GM12878 (cell line): ENCODE measurements around the gene PSAP. TPM values are rescaled to one million over a fixed set of nuclear protein-coding genes. Genes with fewer than 3 reads are reported as not detected.

Source experiments
- ATAC-seq: fragments of 200-7000 bp; cut with Tn5 transposase; 3 replicates; pipeline ENCODE4 v1.9.1; 2020; ENCODE audit warnings: mild to moderate bottlenecking, moderate library complexity
- BruUV-seq: library from RNA; stranded (reverse); fragments of 400-500 nt; replicated peaks from 2 replicates; lab custom pipeline; 2021; lab: Mats Ljungman, UMichigan
- CTCF ChIA-PET: fragments of 300-600 bp; sonication (Branson Sonifier 250); formaldehyde crosslinking; extraction: SDS; loops from one replicate; lab custom pipeline; 2021; ENCODE audit warnings: inconsistent platforms; lab: Yijun Ruan, JAX
- POLR2A ChIA-PET: fragments of 350-600 bp; formaldehyde crosslinking; extraction: SDS; loops from one replicate; lab custom pipeline; 2021; ENCODE audit warnings: inconsistent platforms; lab: Charles Lee
- RAD21 ChIA-PET: fragments of 300-600 bp; sonication (Branson Sonifier 250); formaldehyde crosslinking; loops from one replicate; lab custom pipeline; 2023; ENCODE audit warnings: antibody characterized with exemption; ENCODE audit not compliant: unreplicated experiment; lab: Charles Lee
- SMC1A ChIA-PET: fragments of 300-600 bp; sonication (Branson Sonifier 250); formaldehyde crosslinking; loops from one replicate; lab custom pipeline; 2023; ENCODE audit not compliant: unreplicated experiment, uncharacterized antibody; lab: Charles Lee
- DNase-seq: peaks from one replicate; pipeline ENCODE4 v3.0.0-alpha.2; 2011; ENCODE audit warnings: low read depth, low spot score
- FAIRE-seq: peaks from 3 replicates; lab custom pipeline; 2011; peaks lifted over from hg19 to GRCh38; lab: Jason Lieb, UNC
- H2AFZ ChIP-seq: 2 replicates; pipeline ENCODE4 v1.6.0; 2011; ENCODE audit warnings: low read depth, low read length, control low read depth; ENCODE audit not compliant: control insufficient read depth
- H3K27ac ChIP-seq: 2 replicates; pipeline ENCODE4 v1.5.1; 2011; ENCODE audit warnings: control low read depth; ENCODE audit not compliant: control insufficient read depth, insufficient read depth
- H3K27me3 ChIP-seq, 2 experiments: replicated peaks in 1 of 2; 2 replicates each; pipeline versions ENCODE4 v1.6.0 to v1.6.1; 2011; ENCODE audit warnings: low read length in 1 of 2; ENCODE audit not compliant: control insufficient read depth in 2 of 2, insufficient read depth in 2 of 2
- H3K36me3 ChIP-seq, 2 experiments: 2 replicates each; pipeline ENCODE4 v1.5.1; 2011; ENCODE audit warnings: low read length in 1 of 2; ENCODE audit not compliant: control insufficient read depth in 2 of 2, insufficient read depth in 2 of 2
- H3K4me1 ChIP-seq: 2 replicates; pipeline ENCODE4 v1.6.1; 2011; ENCODE audit warnings: mild to moderate bottlenecking, low read length, moderate library complexity, mixed read lengths; ENCODE audit not compliant: control insufficient read depth, insufficient read depth
- H3K4me2 ChIP-seq: 2 replicates; pipeline ENCODE4 v1.6.0; 2011; ENCODE audit warnings: control low read depth; ENCODE audit not compliant: control insufficient read depth, insufficient read depth
- H3K4me3 ChIP-seq: fragments of 200-600 bp; sonication (generic); 2 replicates; pipeline ENCODE4 v1.5.1; 2016
- H3K79me2 ChIP-seq: 2 replicates; pipeline ENCODE4 v1.6.0; 2011; ENCODE audit warnings: low read length; ENCODE audit not compliant: control insufficient read depth, insufficient read depth
- H3K9ac ChIP-seq: 2 replicates; pipeline ENCODE4 v1.8.0; 2011; ENCODE audit warnings: low read length, control low read depth, mixed read lengths; ENCODE audit not compliant: control insufficient read depth, insufficient read depth
- H3K9me3 ChIP-seq: replicated peaks from 3 replicates; pipeline ENCODE4 v1.5.1; 2011; ENCODE audit warnings: mild to moderate bottlenecking, low read length; ENCODE audit not compliant: control insufficient read depth, insufficient read depth
- H4K20me1 ChIP-seq: 2 replicates; pipeline ENCODE4 v1.6.0; 2011; ENCODE audit not compliant: control insufficient read depth, insufficient read depth
- BMI1 ChIP-seq: fragments of 450-650 bp; IDR thresholded peaks from 2 replicates; pipeline ENCODE4 v1.6.1; 2016; ENCODE audit warnings: mild to moderate bottlenecking, moderate library complexity, borderline replicate concordance
- CBX3 ChIP-seq: fragments of 200-600 bp; sonication (generic); IDR thresholded peaks from 2 replicates; pipeline ENCODE4 v1.6.1; 2016; ENCODE audit warnings: low read depth, borderline replicate concordance
- CHD1 ChIP-seq: IDR thresholded peaks from 2 replicates; pipeline ENCODE4 v1.6.1; 2012; ENCODE audit warnings: low read depth, low read length, improper control_type of control experiment
- CHD4 ChIP-seq: fragments of 200-600 bp; sonication (generic); IDR thresholded peaks from 2 replicates; pipeline ENCODE4 v1.6.1; 2016; ENCODE audit warnings: mild to moderate bottlenecking
- CTCF ChIP-seq, 3 experiments: IDR thresholded peaks in 2 of 3; conservative IDR thresholded peaks in 1 of 3; 2 replicates each; pipeline ENCODE4 v1.5.1; 2011; ENCODE audit warnings: low read depth in 3 of 3, low read length in 3 of 3, mild to moderate bottlenecking in 3 of 3, control low read depth in 2 of 3, moderate library complexity in 2 of 3, inconsistent platforms in 1 of 3, mixed read lengths in 1 of 3; ENCODE audit not compliant: control insufficient read depth in 2 of 3, insufficient read depth in 1 of 3; ENCODE audit errors: extremely low read depth in 1 of 3
- E2F4 ChIP-seq: IDR thresholded peaks from 2 replicates; pipeline ENCODE4 v1.6.1; 2012; ENCODE audit warnings: low read depth, low read length, improper control_type of control experiment
- FOXM1 ChIP-seq: IDR thresholded peaks from 2 replicates; pipeline ENCODE4 v1.6.1; 2012; ENCODE audit warnings: low read depth, mild to moderate bottlenecking, inconsistent platforms, low read length, moderate library complexity
- KLF5 ChIP-seq: fragments of 450-650 bp; IDR thresholded peaks from 2 replicates; pipeline ENCODE4 v1.6.1; 2014; ENCODE audit warnings: mild to moderate bottlenecking; ENCODE audit not compliant: partially characterized antibody
- MYB ChIP-seq: fragments of 150-350 bp; IDR thresholded peaks from 2 replicates; pipeline ENCODE4 v1.6.1; 2014; ENCODE audit warnings: mild to moderate bottlenecking, low read depth, low read length, borderline replicate concordance
- NFXL1 ChIP-seq: fragments of 450-650 bp; IDR thresholded peaks from 2 replicates; pipeline ENCODE4 v1.6.1; 2017; ENCODE audit warnings: antibody characterized with exemption, mild to moderate bottlenecking, borderline replicate concordance
- NR2F1 ChIP-seq: fragments of 450-650 bp; conservative IDR thresholded peaks from 2 replicates; pipeline ENCODE4 v1.6.1; 2017; ENCODE audit warnings: mild to moderate bottlenecking
- PAX8 ChIP-seq: fragments of 450-650 bp; IDR thresholded peaks from 2 replicates; pipeline ENCODE4 v1.6.1; 2017; ENCODE audit warnings: mild to moderate bottlenecking, moderate library complexity
- POLR2AphosphoS5 ChIP-seq: IDR thresholded peaks from 2 replicates; pipeline ENCODE4 v1.6.1; 2011; ENCODE audit warnings: mild to moderate bottlenecking, low read length, inconsistent platforms
- PRDM15 ChIP-seq: fragments of 450-650 bp; formaldehyde crosslinking; IDR thresholded peaks from 2 replicates; pipeline ENCODE4 v1.4.0; 2020; ENCODE audit warnings: mild to moderate bottlenecking, moderate library complexity
- TARDBP ChIP-seq: IDR thresholded peaks from 2 replicates; pipeline ENCODE4 v1.6.1; 2016; ENCODE audit warnings: borderline replicate concordance
- TCF12 ChIP-seq: IDR thresholded peaks from 2 replicates; pipeline ENCODE4 v1.6.1; 2011; ENCODE audit warnings: low read depth, mild to moderate bottlenecking, low read length
- ZNF24 ChIP-seq: fragments of 450-650 bp; IDR thresholded peaks from 2 replicates; pipeline ENCODE4 v1.6.1; 2017; ENCODE audit warnings: antibody characterized with exemption, mild to moderate bottlenecking
- WGBS: methylation state at CpG from one replicate; pipeline ENCODE4 v1.1.6; 2016; ENCODE audit warnings: low lambda C conversion rate; ENCODE audit not compliant: insufficient replicate concordance, insufficient coverage; ENCODE audit errors: missing lambda C conversion rate; 5-methylcytosine and 5-hydroxymethylcytosine counted together
- in situ Hi-C: fragments of 300-500 bp; cut with MboI; formaldehyde crosslinking; loops from 9 replicates; pipeline ENCODE4 v1.14.3; 2018; ENCODE audit warnings: mixed read lengths
- intact Hi-C: fragments of 100-400 bp; cut with micrococcal nuclease; formaldehyde crosslinking; loops from one replicate; pipeline ENCODE4 v1.14.2; 2022; ENCODE audit not compliant: unreplicated experiment
- polyA plus RNA-seq, 11 experiments: library from polyadenylated mRNA; depleted of rRNA in 4 of 11; unstranded in 6 of 11; stranded (reverse) in 5 of 11; fragments of >200 nt; fragmentation: Nextera tagmentation in 4 of 11; fragmentation: Illumina TruSeq in 1 of 11; extraction: Ambion mirVana in 4 of 11; extraction: Trizol in 1 of 11; gene quantifications; 1 replicate in 1 of 11; 2 replicates in 10 of 11; pipeline versions ENCODE4 v1.2.1 to v1.2.3, GENCODE V29; 2011 to 2016; ENCODE audit warnings: inconsistent platforms in 2 of 11, missing spikeins in 2 of 11, low read depth in 1 of 11
- total RNA-seq, 4 experiments: library from RNA; depleted of rRNA in 3 of 4; stranded (reverse); fragments of >200 nt in 3 of 4; fragmentation: Illumina TruSeq in 1 of 4; extraction: Trizol in 1 of 4; gene quantifications; 2 replicates each; pipeline versions ENCODE4 v1.2.1 to v1.2.3, GENCODE V29; 2013 to 2021

PSAP gene
- total and polyA plus RNA-seq, 10 of the 15 experiments (the other 5 are each of a cell fraction or from before 2014, with no cell fraction given) = 178 to 336 (median 286) TPM

GRCh38 chr10:71799608-71800453, 51.2 kb downstream of the PSAP start (continued):
- TF ChIP-seq PRDM15 = no peak
- TF ChIP-seq, all 136 proteins: peak for 0

- DNase-seq (no peak), ATAC-seq (no peak), FAIRE-seq (no peak)
- no TSS peak for BruUV-seq
- H2AFZ ChIP-seq = no peak overlapping the region
- ChIA-PET RAD21 (no interaction called here), POLR2A (no interaction called here), SMC1A (no interaction called here), CTCF (no interaction called here)
- H3K4me3 ChIP-seq = no peak overlapping the region
- H3K4me1 ChIP-seq = peaks cover 12% of the 10 kb centered on the region
- in situ Hi-C loops = no loop called here
- H3K9ac ChIP-seq = no peak overlapping the region
- no peaks in the 10 kb centered on the region for H3K27me3 ChIP-seq
- intact Hi-C loops = no loop called here
- H3K36me3 ChIP-seq = no peaks in the 10 kb centered on the region
- 34% methylated on average over 10 of the region's 10 CpGs for WGBS
- H3K9me3 ChIP-seq = no peaks in the 10 kb centered on the region
- no peaks in the 10 kb centered on the region for H4K20me1 ChIP-seq
- H3K79me2 ChIP-seq = no peaks in the 10 kb centered on the region
- H3K4me2 ChIP-seq = no peak overlapping the region
- H3K27ac ChIP-seq = no peak overlapping the region
- TF ChIP-seq CHD1 (no peak), FOXM1 (no peak), BMI1 (no peak), CTCF (IDR thresholded peaks at IDR 0.05 in 2 of 3, conservative IDR thresholded peaks at IDR 0.05 in 1 of 3; ENCODE audit: control insufficient read depth in 2 of 3, extremely low read depth in 1 of 3, insufficient read depth in 1 of 3, low read depth in 3 of 3, low read length in 3 of 3) (no peak), ZNF24 (no peak), E2F4 (no peak), CHD4 (no peak), PAX8 (no peak), TCF12 (no peak), NR2F1 (no peak), NFXL1 (no peak), MYB (no peak), KLF5 (no peak), POLR2AphosphoS5 (no peak), TARDBP (no peak), CBX3 (no peak)
Measured at GRCh38 chr10:71799112-71799511, 51.9 kb downstream of the PSAP start.
